Right renal cortex interstitium (tissue), 3 donors: ENCODE results near the gene CYP17A1. TPM values are rescaled to one million over a fixed set of nuclear protein-coding genes. Genes with fewer than 3 reads are reported as not detected.
"Not testable (repeated sequence)": the region's sequence is repeated elsewhere in the genome, so short reads cannot be mapped to it uniquely, and the experiment has no call there.

Experiments
- DNase-seq, 3 donors: peaks; one replicate each; pipeline ENCODE4 v3.0.0-alpha.2; 2013; ENCODE audit warnings: low read depth in 3 of 3, low spot score in 2 of 3
- polyA plus RNA-seq, 3 donors: library from polyadenylated mRNA; unstranded; fragments of 120-200 nt; gene quantifications; one replicate each; pipeline ENCODE4 v1.2.1, GENCODE V29; 2013; ENCODE audit not compliant: insufficient read length in 3 of 3

The CYP17A1 gene
- polyA plus RNA-seq = 1 to 10 TPM in 1 of 3 donors, under 1 TPM in 2; 0.78 to 2.6 (median 0.89) TPM

DNA sequence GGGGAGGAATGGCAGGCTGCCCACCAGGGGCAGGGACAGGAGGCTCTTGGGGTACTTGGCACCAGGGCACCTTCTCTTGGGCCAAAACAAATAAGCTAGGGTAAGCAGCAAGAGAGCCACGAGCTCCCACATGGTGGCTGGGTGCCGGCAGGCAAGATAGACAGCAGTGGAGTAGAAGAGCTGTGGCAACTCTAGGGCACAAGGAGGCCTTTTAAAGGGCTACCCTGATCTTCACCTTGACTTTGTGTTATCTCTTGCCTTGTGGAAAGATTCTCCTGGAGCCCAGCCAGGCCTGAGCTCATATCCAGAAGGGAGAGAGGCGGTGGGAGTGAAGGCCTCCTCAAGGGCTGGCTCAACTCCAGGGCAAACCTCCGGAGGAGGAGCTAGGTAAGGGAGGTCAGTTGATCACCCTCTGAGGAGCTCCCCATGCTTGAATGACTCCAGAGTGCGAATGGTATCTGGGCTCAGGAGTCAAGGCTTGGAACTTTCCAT is at the start of gene CYP17A1:
CYP17A1 (minus strand) TSS at position 184 of the 492 bp plus-strand sequence; CDS start at position 132, 52 bp downstream.
- DNase-seq = no peak

DNA sequence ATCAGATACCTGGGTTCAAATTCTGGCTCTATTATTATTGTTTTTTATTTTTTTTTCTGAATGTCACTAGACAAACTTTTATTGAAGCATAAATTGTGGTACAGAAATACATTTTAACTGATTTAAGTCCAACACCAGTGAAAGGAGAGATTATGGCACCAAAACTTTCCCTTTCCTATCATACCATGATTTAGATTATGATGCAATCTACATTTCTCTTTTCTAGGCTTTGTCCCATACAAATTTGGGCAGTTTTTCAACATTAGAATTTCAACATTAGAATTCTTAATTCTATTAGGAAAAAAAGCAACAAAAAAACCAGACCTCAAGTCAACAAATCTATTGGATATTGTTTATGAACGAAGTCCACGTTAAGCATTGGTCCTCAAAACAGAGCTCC is 43.0 kb upstream of the CYP17A1 start:
- no peak for DNase-seq

DNA sequence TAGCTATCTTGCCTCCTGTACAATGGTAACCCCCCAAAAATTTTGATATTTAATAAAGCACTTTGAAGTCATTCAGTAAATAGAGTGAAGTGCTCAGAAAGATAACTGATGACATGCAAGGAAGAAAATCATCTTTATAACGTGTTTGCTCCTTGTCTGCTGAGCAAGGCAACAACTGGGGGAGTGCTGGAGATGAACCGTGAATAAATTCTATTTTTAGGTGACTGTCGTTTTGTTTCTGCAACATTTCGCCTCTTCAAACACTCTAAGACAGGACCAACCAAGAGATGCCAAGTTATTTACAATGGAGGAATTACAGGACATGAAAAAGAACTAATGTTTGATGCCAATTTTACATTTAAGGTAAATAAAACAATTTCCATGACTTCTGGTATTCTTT is 41.4 kb upstream of the CYP17A1 start:
- DNase-seq = no peak

DNA sequence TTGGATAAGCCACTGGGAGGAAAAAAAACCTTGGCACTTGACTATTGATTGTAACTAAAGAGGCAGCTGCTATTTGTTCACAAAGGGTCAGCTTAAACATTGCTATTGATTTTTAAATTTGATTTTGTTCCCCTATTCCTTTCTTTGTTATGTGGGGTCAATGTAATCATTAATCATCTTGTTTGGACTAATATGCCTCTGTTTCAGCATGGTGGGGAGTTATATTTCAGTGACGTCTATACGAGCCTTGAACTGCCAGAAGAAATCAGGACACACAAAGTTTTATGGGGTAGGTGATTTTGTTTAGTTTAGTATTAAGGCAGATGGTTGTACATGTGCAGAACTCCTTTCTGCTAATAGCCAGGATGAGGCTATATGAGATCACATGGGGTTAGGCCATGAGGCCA is 39.5 kb upstream of the CYP17A1 start:
- DNase-seq = no peak

- DNase-seq = no peak
These were observed 35.0 kb upstream of the CYP17A1 start for GRCh38 chr10:102872163-102872562.

GRCh38 chr10:102870221-102870620 is 33.0 kb upstream of the CYP17A1 start:
- no peak for DNase-seq

DNA sequence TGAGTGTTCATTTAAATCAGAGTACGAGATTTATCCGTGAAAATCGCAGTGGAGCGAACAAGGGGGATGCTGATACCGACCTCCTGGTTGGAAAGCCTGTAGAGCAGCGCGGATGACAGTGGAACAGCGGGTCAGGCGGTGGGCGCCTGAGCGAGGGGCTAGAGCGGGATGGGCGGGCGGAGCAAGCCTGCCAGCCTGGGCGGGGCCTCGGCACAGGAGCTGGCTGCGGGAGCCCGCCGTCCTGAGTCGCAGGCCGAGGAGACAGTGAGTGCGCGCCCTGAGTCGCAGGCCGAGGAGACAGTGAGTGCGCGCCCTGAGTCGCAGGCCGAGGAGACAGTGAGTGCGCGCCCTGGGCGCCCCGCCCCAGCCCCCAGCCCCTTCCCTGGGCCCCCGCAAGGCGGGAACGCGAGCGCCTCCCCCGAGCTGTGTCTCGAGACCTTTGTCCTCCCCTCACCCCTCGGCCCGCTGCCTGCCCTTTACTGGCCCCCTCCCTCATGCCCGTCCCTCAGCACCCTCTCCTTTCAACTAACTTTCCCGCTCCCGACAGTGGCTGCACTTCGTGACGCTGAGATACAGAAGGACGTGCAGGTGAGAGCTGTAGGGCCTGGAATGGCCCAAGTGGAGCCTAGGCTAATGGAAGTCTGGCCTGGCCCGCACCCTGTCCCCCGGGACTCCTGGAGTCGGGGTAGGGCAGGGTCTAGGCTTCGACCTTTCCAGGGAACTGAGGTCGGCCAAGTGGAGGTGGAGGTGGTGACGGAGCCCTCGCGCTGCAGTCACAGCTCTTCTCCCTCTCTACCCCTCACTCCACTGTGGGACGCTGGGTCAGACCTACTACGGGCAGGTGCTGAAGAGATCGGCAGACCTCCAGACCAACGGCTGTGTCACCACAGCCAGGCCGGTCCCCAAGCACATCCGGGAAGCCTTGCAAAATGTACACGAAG is 32.3 kb upstream of the CYP17A1 start, which contains the start of gene AS3MT:
AS3MT (plus strand) TSS at position 213 of the 941 bp plus-strand sequence; CDS start at position 336, 123 bp downstream.
- peak in 2 of 3 donors; percentile 18 to 39 for DNase-seq

DNA sequence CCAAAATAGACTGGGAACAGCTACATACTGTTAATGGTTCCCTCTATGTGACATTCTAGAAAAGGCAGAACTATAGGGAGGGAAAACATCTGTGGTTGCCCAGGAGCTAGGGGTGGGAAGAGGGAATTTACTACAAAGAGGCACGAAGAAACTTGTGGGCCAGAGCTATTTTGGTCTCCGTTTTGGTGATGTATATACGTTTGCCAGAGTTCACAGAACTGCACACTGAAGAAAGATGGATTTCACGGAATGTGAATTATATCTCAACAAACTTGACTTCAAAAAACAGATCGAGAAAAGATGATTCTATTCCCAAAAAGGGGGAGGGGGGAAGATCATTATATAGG is 31.7 kb upstream of the CYP17A1 start:
- peak in 1 of 3 donors; percentile 3 for DNase-seq

GRCh38 chr10:102865620-102866019 is 28.4 kb upstream of the CYP17A1 start:
- no peak for DNase-seq

DNA sequence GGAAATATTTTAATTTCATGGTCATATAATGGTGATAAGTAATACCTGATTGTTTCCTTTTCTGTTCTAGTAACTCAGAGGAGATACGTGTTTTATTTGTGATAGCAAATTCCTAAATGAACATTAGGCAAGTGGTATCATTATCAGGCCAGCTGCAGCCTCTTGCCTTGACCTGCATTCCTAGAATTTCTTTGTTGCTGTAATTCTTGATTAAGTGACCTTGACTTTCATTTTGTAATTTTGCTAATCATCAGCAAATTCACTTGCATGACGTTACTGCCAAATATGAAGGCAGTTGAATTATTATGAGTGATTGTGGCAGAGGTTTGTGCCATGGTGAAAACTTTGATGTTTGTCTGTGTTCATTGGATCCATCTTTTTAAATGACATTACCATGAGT is 26.4 kb upstream of the CYP17A1 start:
- no peak for DNase-seq

DNA sequence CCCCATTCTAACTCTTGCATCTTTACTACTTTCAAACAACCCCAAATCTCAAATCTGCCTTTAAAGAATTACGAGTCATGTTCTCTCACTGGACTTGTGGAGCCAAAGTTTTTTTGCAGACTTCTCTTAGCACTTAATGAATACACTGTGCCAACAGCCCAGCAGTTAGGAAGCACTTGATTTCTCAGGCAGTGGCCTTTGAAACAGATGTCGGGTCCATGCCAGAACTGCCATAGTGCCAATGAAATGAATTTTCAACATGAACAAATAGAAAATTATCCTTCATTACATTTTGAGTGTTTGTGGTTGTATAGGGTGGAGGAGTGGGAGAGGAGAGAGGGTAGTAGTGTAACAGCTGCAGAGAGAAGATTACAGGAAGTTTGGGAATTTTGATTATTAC is 22.7 kb upstream of the CYP17A1 start:
- DNase-seq = no peak

DNA sequence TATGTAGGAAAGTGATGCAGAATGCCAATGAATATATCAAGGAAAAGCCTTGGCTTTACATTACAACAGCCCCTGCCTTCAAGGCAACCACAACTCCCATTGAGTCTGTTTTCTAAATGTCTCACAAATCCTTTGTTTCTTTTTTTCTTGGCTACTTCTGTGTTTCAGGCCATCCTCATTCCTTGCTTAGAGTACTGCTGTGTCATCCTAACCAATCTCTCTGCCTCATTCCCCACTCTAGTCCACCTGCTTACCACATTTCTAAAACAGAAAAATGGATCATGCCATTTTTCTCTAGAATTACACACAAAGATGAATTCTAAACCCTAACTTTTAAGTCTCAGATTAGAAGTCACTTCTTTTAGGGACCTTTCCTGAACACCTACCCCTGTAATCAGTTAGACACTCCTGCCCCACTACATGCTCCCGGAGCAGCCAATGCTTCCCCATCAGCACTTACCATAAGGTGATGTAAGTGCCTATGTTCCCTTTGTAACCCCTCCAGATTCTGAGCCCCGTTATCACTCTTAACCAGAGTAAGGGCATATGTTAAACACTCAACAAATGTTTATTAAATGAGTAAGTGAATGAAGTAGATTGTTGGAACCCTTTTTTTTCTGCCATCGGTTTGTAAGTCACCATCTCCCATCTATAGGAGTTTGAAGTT is 19.7 kb upstream of the CYP17A1 start:
- DNase-seq = no peak

DNA sequence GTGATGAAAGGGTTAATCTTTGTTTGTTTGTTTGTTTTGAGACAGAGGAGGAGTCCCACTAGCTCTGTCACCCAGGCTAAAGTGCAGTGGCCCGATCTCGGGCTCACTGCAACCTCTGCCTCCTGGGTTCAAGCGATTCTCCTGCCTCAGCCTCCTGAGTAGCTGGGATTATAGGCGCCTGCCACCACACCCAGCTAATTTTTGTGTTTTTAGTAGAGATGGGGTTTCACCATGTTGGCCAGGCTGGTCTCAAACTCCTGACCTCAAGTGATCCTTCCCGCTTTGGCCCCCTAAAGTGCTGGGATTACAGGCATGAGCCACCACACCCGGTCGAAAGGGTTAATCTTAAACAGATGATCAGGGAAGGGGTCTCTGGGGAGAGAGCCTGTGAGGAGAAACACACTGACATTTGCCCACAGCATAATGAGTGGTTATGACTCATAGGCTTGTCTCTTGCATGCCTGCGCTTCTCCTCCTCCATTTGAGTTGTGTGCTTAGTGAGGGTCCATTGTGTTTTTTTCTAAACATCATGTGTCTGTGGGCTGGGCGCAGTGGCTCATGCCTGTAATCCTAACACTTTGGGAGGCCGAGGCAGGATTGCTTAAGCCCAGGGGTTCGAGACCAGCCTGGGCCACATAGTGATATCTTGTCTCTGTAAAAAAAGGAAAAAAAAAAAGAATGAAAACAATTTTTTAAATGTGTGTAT is 18.7 kb upstream of the CYP17A1 start:
- not testable (repeated sequence) for DNase-seq

GRCh38 chr10:102853237-102853636 is 16.0 kb upstream of the CYP17A1 start:
- DNase-seq = not testable (repeated sequence)

DNA sequence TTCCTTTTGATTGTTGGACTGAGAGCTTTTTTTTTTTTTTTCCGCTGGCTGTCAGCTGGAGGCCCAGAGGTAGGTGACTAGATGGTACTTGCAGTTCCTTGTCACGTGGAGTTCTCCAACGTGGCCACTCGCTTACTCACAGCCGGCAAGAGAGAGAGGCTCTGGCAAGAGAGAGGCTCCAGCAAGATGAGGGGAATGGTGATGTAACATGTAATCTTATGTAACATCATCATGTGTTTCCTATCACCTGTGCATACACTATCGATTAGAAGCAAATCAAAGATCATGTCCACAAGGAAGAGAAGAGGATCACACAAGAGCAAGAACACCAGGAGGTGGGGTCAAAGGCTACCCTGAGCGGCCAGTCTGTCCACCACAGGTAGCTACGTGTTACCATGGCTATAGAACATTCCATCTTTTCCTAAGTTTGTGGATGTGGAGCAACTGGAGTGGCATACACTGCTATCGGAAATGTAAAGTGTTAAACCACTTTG is 12.9 kb upstream of the CYP17A1 start:
- no peak for DNase-seq

DNA sequence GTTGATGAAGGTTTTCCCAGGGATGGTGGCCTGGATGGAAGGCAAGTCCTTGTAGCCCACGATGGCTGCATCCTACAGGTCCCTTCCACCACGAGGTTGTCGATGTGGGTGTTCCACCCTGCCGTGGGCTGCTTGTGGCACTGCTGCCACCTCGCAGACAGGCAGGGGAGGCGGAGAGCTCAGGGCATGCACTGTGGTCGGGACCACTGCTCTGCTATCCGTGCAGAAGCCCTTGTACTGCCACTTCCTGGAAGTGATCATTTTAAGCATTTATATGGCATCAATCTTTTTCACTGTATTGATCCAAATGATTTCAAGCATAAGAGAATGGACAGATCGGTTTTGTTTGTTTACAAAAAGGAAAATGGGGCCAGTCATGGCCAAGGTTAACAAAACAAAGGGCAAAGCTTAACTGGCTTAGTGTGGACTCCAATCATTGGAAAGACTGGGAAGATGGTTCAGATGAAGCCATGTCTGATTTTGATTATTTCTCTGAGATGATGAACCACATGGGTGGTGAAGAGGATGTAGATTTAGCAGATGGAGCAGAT is 8.2 kb upstream of the CYP17A1 start:
- no peak for DNase-seq

- not testable (repeated sequence) for DNase-seq
These were observed 7.1 kb upstream of the CYP17A1 start for GRCh38 chr10:102844190-102844776.

DNA sequence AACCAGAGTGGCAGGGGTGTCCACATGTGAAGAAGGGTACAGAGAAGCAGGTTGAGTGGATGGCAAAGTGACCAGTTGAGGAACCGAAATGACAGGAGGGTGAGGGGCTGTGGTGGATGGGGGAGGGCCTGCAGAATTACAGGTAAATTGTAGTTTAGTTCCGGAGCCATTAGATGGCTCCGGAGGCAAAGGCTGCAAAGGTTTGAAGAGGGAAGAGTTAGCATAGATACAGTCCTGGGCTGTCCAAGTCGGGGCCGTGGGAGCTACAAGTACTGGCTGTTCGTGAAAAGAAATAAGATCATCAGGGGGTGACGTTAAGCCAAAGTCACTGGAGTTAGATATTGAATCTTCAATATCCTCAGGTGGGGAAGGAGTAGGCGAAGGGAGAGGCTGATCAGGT is 5.9 kb upstream of the CYP17A1 start:
- DNase-seq = not testable (repeated sequence)

DNA sequence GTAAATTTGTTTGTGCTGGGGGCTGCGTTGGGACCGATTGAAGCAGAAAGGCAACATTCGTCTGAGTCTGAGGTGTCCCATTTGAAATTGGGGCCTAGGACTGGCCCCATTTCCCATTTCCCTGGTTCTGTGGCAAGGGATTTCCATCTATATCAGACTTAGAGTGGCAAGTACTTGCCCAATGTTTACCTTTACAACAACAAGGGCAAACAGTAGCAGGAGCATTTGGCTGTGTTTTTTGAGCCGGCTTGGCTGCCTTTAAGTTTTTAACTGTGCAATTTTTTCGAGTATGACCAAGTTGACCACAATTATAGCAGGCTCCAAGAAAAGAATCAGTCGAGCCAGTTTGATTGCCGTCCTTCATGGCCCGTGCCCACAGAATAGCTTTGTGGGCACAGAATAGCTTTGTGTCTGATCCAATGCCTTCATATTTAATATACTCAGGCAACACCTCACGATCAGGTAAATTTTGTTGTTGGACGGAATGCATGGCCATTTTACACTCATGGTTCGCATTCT is 4.7 kb upstream of the CYP17A1 start:
- no peak for DNase-seq
